ENCODE results near the gene HES5.

The HES5 gene

DNA sequence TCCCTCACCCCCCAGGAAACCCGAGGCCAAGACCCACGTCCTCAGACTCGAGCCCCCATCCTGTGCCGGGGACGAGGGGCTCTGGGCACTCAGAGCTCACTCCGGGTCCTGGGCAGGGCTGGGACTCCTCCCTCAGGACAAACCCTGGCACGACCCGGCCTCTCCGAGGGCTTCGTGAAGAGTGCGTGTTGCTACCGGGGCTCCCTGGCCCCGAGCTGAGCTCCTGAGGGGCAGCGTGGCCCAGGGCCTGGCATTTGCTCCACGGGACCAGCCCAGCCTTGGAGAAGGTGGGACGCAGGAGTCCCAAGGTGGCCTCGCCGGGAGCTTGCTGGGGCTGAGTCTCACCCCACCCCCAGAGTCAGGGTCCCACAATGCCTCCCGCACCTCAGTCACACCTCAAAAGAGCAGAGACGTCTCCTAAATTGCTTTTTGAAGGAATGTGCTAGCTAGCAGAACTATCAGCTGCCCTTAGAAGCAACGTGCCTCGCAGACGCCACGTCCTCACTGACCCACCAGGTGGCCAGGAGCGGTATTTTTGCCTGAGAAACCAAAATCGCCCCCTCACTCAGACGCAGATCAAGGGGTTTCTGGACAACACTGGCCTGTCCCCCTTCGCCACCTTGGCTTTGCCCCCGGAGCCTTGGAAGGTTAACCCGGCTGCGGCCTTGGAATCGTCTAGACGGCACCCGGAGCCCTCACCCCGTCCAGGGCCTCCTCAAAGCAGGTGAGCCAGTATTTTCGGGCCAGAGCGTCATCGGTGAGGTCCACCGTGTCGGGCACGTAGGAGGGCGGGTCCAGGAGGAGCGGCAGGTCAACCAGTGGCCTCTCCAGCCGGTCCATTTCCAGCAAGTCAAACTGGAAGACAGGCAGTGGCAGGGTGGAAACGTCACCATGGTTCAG lies 14.9 kb downstream of the HES5 start:
- DNase-seq (ENCODE audit: low read depth): no peak

DNA sequence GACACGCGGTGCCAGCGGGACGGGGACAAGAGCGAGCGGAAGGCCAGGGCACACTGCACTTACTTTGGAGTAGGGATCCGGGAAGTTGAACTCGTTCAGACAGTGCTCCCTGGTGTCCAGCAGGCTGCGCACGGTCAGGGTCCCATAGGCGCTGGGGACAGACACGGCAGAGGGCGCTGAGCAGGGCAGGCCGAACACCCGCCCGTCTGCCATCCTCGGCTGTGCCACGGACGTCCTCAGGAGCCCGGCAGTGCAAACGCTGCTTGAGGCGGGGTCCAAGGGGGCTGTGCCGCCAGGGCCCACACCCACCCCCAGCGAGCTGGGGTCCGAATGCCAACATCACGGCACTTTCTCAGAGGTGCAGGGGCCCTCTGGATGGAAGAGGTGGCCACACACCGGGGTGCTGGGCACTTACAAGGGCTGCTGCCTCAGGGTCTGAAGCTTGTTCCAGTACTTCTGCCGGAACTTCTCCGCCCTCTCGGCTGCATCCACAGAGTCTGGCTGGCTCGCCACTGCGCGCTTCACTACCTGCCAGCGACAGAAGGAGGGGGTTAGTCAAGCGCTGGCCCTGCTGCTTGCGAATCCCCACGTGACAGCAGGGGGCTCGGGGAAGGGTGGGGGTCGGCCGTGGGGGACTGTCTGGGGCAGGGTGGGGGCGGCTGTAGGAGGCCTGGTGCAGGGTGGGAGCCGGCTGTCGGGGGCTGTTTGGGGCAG lies 16.0 kb downstream of the HES5 start:
- DNase-seq (ENCODE audit: low read depth): no peak

GRCh38 chr1:2512862-2513421 lies 17.1 kb downstream of the HES5 start:
- DNase-seq (ENCODE audit: low read depth): no peak

- DNase-seq (ENCODE audit: low read depth): no peak
These were observed 19.5 kb downstream of the HES5 start for GRCh38 chr1:2510366-2511155.

- no peak for DNase-seq (ENCODE audit: low read depth)
These were observed 20.5 kb downstream of the HES5 start for GRCh38 chr1:2509589-2509988.

GRCh38 chr1:2508751-2509150 lies 21.3 kb downstream of the HES5 start:
- no peak for DNase-seq (ENCODE audit: low read depth)

DNA sequence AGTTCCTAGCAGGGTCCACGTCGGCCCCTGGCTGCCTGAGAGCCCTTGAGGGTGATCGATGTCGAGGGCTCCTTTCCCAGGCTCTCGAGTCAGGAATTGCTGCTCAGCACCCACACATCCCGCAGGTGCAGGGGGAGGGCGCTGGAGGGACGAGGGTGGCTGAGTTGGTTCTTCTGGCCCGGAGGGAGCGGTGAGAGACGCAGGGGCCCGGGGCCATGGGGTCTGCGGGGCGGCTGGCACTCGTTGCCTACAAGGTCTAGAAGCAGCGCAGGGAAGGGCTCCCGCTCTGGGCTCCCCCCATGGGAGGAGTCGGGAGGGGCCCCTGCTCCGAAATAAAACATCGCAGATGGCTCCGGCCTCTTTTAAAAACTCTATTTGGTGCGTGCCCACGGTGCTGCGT lies 21.9 kb downstream of the HES5 start:
- no peak for DNase-seq (ENCODE audit: low read depth)

- DNase-seq (ENCODE audit: low read depth): no peak
These were observed 22.3 kb downstream of the HES5 start for GRCh38 chr1:2507744-2508155.

DNA sequence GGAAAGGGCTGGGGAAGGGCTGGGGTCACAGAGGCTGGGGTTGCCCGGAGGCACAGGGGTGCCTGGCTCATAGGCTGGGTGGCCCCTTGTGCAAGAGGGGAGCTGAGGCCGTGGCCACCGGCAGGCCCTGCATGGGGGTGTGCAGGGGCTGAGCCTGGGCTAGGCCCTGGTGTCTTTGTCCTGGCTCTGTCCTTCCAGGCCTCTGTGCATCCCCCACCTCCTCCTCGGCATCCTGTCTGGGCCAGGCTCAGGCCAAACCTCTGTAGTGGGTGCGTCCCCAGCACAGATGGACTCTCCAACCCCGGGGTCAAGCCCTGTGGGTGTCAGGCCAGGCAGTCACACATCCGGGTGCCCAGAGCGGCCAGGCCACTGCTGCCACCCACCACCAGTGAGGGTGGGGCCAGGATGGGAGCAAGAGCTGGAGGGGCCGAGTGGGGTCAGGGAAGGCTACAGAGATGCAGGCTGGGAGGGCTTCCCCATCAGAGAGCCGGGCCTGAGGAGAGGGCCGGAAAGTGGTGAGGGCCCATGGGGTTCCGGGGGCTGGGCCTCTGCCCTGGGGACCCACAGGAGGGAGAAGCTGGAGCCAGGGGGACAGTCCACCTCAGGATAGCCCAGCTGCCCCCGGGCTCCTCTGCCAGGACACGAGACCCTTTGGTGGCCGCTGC lies 23.0 kb downstream of the HES5 start:
- DNase-seq (ENCODE audit: low read depth): no peak

DNA sequence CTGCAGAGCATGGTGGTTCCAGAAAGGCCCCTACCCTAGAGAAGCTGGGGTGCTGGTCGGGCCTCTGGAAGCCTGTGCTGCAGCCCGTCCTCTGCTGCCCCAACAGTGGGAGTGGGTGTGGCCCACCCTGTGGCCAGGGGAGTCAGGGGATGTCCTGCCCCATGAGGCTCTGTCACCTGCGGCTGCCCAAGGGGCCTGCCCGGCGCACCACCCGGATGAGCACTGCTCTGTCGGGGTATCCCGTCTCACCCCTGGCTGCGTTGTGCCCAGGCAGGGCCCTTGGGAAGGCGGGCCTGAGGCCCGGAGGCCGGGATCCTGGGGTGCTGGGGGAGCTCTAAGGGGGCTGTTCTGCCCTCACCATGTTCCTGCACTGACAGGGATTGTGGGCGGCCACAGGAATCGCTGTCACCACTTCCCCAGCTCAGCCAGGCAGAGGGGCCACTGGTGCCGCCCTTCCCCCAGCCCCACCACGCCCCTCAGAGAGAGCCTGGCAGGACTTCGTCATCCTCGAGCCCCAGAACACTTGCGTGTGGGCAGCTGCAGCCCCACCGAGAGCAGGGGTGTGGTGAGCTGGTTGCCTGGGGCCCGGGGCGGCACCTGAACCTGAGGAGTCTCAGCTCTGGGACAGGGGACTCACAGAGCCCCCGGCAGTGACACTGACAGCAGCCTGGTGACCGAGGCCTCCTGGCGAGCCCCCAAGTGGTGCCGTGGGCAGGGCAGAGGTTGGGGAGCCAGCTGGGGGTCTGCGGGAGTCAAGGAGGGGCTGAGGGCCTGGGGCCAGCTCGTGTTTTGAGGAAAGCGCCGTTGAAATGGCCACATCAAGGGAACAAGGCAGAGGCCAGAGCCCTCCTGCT lies 23.8 kb downstream of the HES5 start:
- DNase-seq (ENCODE audit: low read depth): no peak

DNA sequence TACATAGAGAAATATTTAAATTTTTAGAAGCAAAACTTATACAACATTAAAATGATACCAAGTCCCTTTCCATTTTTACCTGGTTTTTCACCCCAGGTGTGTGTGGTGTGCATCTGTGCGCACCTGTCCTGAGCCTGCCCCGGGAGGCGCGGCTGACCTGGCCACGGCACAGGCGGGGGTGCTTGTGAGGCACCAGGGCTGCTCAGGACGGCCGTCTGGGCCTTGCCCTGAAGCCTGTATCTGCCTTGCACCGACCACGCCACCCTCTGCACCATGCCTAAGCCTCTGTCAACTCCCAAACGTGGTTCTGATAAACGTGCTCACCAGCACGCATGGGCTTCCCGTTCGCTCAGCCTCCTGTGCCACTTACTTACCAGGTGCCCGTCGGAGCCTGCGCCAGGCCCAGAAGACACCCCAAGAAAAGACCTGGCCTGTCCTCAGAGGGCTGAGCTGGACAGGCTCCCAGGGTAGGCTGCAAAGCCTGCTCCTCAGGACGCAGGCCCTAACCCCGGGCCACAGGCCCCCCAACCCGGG lies 24.5 kb downstream of the HES5 start:
- DNase-seq (ENCODE audit: low read depth): no peak

DNA sequence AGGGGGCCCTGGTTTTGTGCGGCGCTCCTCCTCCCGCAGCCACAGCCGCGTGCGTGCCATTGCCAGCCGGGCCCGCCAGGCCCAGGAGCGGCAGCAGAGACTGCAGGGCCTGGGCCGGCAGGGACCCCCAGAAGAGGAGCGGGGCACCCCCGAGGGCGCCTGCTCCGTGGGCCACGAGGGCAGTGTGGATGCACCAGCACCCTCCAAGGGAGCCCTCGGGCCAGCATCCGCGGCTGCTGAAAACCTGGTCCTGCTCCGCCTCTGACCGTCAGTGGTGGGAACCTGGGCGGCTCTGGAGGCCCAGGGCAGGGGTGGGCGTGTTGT lies 25.2 kb downstream of the HES5 start:
- no peak for DNase-seq (ENCODE audit: low read depth)

GRCh38 chr1:2504225-2504948 lies 25.7 kb downstream of the HES5 start:
- DNase-seq (ENCODE audit: low read depth): no peak

- DNase-seq (ENCODE audit: low read depth): no peak
These were observed 26.4 kb downstream of the HES5 start for GRCh38 chr1:2503554-2504224.

DNA sequence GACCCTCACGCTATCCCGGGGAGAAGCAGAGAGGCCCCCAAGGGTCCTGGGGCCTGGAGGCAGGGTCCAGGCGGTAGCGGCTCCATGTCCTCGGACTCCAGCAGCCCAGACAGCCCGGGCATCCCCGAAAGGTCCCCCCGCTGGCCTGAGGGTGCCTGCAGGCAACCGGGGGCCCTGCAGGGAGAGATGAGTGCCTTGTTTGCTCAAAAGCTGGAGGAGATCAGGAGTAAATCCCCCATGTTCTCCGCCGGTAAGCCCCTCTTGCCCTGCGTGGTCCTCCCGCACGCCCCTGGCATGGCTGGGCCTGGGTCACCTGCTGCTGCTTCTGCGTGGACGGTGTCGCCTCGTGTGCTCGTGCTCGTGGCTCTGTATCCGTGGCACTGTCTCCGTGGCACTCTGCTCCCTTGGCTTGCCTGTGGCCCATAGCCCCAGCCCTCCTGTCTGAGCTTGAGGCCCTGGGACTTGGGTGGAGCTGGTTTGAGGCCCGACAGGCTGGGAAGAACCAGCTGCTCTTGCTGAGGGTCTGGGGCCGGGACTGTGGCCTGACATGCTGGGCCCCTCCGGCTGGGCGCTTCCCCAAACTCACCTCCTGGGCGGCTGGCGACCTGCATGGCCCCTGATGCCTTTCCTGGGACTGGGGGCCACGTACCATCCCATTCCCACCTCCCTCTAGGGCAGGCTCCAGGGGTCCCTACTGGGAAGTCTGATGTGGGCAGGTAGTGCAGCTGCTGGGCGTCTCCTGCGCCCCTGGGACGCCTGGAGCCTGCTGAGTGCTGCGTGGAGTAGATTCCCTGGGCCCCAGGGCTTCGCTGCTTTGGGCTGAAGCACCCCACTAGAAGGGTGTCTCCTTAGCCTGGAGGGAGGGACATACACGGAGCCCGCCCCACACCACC lies 27.2 kb downstream of the HES5 start:
- DNase-seq (ENCODE audit: low read depth): no peak

GRCh38 chr1:2502210-2502609 lies 27.9 kb downstream of the HES5 start:
- no peak for DNase-seq (ENCODE audit: low read depth)

DNA sequence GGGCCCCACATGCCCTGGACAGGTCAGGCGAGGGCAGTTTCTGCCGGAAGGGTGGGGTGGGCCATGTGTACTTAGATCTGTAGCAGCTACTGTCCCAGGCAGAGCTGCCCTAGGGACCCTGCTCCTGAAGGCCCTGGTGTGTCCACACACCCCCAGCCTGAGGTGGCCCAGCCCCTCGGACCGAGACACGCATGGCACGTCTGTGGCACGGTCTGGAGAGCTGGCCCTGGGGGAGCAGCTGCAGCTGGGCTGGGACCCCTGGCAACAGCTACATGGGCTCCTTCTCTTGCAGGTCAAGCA lies 28.3 kb downstream of the HES5 start:
- no peak for DNase-seq (ENCODE audit: low read depth)

- no peak for DNase-seq (ENCODE audit: low read depth)
These were observed 28.8 kb downstream of the HES5 start for GRCh38 chr1:2501041-2501819.
